ENCODE results near the gene CAPN8. TPM values are rescaled to one million over a fixed set of nuclear protein-coding genes. Genes with fewer than 3 reads are reported as not detected.

CAPN8 gene
- total RNA-seq, 1 donor from 2014 or later = not detected

GRCh38 chr1:223622132-223622842 lies 43.2 kb downstream of the CAPN8 start:
- H3K27me3 ChIP-seq (ENCODE audit: control insufficient read depth, insufficient read depth, low read length) = no peaks in the 10 kb centered on the region
- no peak for DNase-seq (ENCODE audit: low read depth)
- H3K4me3 ChIP-seq (ENCODE audit: low read depth, low read length) = no peak overlapping the region
- H3K36me3 ChIP-seq (ENCODE audit: control insufficient read depth, insufficient read depth, low read length) = no peaks in the 10 kb centered on the region
- TF ChIP-seq, protein P1, sequence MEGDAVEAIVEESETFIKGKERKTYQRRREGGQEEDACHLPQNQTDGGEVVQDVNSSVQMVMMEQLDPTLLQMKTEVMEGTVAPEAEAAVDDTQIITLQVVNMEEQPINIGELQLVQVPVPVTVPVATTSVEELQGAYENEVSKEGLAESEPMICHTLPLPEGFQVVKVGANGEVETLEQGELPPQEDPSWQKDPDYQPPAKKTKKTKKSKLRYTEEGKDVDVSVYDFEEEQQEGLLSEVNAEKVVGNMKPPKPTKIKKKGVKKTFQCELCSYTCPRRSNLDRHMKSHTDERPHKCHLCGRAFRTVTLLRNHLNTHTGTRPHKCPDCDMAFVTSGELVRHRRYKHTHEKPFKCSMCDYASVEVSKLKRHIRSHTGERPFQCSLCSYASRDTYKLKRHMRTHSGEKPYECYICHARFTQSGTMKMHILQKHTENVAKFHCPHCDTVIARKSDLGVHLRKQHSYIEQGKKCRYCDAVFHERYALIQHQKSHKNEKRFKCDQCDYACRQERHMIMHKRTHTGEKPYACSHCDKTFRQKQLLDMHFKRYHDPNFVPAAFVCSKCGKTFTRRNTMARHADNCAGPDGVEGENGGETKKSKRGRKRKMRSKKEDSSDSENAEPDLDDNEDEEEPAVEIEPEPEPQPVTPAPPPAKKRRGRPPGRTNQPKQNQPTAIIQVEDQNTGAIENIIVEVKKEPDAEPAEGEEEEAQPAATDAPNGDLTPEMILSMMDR (IDR thresholded peaks at IDR 0.05; ENCODE audit: insufficient read depth, low read length, poor library complexity, severe bottlenecking) = no peak

DNA sequence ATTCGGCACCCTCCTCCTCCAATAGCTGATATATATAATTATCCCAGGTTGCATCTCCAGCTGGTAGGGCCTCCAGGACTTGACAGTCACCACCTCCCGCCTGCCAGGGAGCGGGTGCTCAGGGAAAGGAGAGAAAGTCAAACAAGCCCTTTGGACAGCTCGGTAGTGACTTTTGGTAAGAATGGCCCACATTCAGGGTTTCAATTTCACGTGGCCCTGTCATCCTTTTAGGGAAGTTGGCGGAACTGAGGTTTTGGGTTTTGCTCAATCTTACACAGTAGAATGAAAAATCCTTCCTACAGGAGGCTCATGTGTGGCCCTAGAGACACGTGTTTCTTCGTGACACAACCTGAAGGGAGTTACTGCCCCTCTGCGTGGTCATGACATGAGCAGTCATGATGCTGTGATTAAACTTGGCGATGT lies 44.2 kb downstream of the CAPN8 start:
- no peak overlapping the region for H3K4me3 ChIP-seq (ENCODE audit: low read depth, low read length)
- TF ChIP-seq, protein P1 (IDR thresholded peaks at IDR 0.05; ENCODE audit: insufficient read depth, low read length, poor library complexity, severe bottlenecking) = no peak
- H3K27me3 ChIP-seq (ENCODE audit: control insufficient read depth, insufficient read depth, low read length) = no peaks in the 10 kb centered on the region

DNA sequence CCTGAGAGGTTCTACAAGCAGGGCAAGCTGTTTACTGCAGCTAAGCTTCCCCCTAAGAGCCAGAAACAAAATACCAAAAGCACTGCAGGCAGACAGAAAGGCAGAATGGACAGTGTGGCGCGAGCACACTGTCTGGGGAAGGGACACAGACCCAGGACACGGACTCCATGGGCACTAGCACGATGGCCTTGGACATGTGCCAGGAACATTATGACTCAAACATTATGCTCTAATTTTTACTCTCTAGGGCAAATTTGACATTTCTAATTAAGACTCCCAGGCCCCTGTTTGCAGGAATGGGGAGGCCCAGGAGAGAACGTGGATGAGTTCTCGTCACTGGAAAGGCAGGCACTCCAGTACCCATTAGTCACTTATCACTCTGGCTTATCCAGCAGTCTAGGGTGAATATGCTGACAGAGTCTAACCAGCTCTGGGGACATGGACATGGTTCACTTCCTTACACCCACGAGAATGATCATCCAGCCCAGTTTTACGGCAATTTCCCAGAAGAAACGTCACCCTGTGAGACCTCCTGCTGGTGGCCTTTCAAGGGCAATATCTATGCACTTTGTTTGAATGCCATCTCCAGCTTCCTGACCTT lies 45.1 kb downstream of the CAPN8 start:
- DNase-seq (ENCODE audit: low read depth) = no peak
- TF ChIP-seq, protein P1 (IDR thresholded peaks at IDR 0.05; ENCODE audit: insufficient read depth, low read length, poor library complexity, severe bottlenecking) = no peak
- Histone ChIP-seq H3K4me3 (ENCODE audit: low read depth, low read length) (no peak overlapping the region), H3K27me3 (ENCODE audit: control insufficient read depth, insufficient read depth, low read length) (no peaks in the 10 kb centered on the region), H3K36me3 (ENCODE audit: control insufficient read depth, insufficient read depth, low read length) (no peaks in the 10 kb centered on the region)

More for the DNA sequence above, 44.2 kb downstream of the CAPN8 start:
- H3K36me3 ChIP-seq (ENCODE audit: control insufficient read depth, insufficient read depth, low read length) = no peaks in the 10 kb centered on the region
- DNase-seq (ENCODE audit: low read depth) = no peak

DNA sequence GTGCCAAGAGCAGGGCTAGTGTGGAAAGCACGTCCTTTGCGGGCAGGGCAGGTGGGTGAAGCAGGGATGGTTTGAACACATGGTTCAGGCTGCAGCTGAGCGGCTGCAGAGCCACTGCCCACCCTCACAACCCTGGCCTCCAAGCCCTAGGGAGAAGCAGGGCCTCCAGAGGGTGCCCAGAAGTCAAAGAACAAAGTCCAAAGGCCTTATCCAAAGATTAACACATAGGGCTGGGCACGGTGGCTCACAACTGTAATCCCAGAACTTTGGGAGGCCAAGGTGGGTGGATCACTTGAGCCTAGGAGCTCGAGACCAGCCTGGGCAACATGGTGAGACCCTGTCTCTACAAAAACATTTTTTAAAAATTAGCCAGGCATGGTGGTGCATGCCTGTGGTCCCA lies 46.8 kb downstream of the CAPN8 start:
- TF ChIP-seq, protein P1 (IDR thresholded peaks at IDR 0.05; ENCODE audit: insufficient read depth, low read length, poor library complexity, severe bottlenecking) = no peak
- Histone ChIP-seq H3K27me3 (ENCODE audit: control insufficient read depth, insufficient read depth, low read length) (no peaks in the 10 kb centered on the region), H3K36me3 (ENCODE audit: control insufficient read depth, insufficient read depth, low read length) (no peaks in the 10 kb centered on the region), H3K4me3 (ENCODE audit: low read depth, low read length) (no peak overlapping the region)
- DNase-seq (ENCODE audit: low read depth) = no peak

GRCh38 chr1:223617323-223618070 lies 48.0 kb downstream of the CAPN8 start:
- TF ChIP-seq, protein P1 (IDR thresholded peaks at IDR 0.05; ENCODE audit: insufficient read depth, low read length, poor library complexity, severe bottlenecking) = no peak
- DNase-seq (ENCODE audit: low read depth) = no peak
- Histone ChIP-seq H3K4me3 (ENCODE audit: low read depth, low read length) (no peak overlapping the region), H3K36me3 (ENCODE audit: control insufficient read depth, insufficient read depth, low read length) (no peaks in the 10 kb centered on the region), H3K27me3 (ENCODE audit: control insufficient read depth, insufficient read depth, low read length) (no peaks in the 10 kb centered on the region)

Measured in kidney epithelial cell (primary cell).